GM19023 (cell line): ENCODE data around the gene MYLK.

Experiments used
- ATAC-seq: cut with Tn5 transposase; IDR thresholded peaks from one replicate; pipeline ENCODE4 v1.9.1; 2021; ENCODE audit warnings: mild to moderate bottlenecking, moderate library complexity; ENCODE audit not compliant: unreplicated experiment

Gene MYLK

DNA sequence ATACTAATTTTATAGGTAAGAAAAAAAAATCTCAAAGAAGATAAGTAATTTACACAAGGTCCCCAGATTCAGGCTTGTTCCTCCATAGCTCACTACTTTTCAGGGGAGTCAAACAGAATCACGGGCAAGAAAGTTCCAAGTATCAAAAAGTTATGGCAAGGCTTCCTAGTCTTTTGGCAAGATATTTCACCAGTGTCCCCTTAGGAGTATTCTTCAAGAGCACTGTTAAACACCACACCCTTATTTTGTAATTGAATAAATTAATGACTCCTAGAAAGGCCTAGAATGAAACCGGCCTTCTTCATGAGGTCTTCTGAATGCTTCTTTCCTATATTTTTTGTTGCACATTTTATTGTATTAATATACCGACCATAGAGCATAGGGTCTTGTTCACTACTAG, 109.7 kb downstream of the MYLK start:
- no peak for ATAC-seq

DNA sequence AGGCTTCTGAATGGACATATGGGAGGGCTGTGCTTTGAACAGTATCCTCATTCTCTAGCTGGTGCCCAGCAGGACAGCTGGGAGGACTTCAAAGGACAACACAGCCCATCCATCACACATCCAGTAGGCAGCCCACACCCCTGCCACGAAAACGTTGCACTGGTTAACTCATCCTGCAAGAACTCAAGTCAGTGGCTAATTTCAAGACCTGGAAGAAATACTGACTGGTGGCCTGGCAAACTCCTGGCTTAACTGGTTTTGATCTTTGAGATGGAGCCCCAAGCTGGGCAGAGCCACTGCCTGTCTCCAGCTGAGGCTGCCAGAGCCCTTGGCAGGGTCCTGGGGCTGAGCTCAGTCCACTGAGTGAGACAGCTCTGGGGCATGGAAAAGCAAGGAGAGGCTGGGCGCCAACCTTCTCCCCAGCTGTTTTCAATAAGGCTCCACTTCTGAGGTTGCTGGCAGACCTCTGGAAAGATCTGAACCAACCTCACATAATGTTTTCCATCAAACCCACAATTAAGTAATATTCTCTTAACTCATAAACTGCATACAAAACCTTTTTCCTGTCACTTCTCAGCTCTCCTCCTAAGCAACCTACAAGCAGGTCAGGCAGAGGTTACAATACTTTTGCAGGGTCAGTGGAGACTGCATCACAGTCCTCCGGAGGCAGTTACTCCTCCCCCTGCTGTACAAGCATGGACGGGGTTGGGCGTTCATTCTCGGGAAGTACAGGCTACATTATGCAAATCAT, 110.3 kb downstream of the MYLK start:
- ATAC-seq: no peak

- ATAC-seq: no peak
Measured at GRCh38 chr3:123769356-123769743, 114.8 kb downstream of the MYLK start.

GRCh38 chr3:123768480-123769355, 115.4 kb downstream of the MYLK start:
- ATAC-seq: no peak

DNA sequence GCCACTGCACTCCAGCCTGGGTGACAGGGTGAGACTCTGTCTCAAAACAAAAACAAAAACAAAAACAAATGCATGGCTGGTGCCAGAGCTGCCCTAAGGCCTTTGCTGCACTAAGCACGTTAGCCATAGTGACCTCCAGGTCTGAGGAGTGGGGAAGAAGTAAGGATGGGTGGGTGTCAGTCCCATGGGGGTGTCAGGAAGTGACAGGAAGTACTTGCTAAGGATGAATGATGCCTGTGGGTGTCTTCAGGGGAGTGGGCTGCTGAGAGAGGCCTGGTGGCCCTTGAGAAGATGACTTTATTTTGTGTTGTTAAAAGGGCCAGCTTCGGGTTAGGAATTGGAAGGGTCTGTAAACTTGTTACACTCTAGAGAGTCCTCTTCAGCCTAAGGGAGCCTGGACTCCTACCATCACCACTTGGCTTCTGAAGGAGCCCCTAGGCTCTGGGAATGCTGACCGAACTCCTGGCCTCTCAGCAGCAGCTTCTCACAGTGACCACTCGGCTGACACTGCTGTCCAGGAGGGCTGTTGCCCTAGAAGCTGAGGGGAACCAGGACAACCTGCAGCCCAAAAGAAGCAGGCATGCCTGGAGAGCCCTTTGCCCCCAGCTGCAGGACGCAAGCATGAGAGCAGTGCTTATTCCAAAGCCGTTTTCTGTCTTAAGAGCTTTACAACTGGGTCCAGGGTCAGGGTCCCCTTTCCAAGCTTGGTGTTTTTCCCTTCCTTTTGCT, 116.4 kb downstream of the MYLK start:
- no peak for ATAC-seq

DNA sequence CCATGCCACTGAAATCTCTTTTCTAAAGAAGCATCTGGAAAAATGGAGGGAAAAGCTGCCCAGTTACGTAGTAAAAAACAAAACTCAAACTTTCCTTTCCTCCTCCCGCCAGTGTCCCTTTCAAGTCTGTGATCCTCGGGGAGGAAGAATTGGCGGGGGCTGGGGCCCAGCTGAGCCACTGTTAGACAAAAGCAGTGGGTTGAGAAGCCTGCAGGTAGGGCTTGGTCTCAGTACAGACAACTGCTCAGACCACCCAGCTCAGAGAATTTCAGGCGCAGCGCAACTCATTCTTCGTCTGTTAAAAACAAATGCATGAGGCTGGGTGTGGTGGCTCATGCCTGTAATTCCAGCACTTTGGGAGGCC, 117.1 kb downstream of the MYLK start:
- no peak for ATAC-seq

- no peak for ATAC-seq
Measured at GRCh38 chr3:123766193-123767008, 117.7 kb downstream of the MYLK start.

DNA sequence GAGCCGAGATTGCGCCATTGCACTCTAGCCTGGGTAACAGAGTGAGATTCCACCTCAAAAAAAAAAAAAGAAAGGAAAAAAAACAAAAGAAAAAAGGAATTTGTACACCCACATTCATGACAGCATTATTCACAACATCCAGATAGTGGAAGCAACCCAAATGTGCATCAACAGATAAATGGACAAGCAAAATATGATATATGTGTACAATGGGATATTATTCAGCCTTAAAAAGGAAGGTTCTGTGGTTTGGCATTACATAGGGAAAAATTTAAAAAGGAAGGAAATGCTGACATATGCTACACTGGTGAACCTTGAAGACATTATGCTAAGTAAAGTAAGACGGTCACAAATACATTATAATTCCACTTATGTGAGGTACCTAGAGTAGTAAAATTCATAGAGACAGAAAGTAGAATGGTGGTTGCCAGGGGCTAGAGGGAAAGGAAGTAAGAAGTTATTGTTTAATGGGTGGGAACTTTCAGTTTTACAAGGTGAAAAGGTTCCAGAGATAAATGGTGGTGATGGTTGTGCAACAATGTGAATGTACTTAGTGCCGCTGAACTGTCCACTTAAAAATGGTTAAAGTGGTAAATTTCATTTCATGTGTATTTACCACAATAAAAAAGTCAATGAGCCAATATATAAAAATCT, 118.5 kb downstream of the MYLK start:
- no peak for ATAC-seq

GRCh38 chr3:123764647-123765046, 119.5 kb downstream of the MYLK start:
- ATAC-seq: no peak

DNA sequence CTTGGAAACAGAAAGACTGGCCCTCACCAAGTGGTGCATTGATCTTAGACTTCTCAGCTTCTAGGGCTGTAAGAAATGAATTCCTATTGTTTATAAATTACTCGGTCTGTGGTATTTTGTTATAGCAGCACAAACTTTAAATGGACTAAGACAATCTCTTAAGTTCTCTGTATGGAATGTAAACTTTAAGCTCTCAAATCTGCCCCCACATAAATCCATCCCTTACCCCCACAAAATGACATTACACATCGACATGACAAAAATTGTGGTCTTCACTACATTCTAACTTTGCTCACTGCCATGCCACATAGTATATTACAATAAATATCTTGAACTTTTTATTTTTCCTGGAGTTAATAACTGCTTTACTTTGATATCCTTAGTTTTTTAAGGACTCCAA, 121.3 kb downstream of the MYLK start:
- no peak for ATAC-seq

DNA sequence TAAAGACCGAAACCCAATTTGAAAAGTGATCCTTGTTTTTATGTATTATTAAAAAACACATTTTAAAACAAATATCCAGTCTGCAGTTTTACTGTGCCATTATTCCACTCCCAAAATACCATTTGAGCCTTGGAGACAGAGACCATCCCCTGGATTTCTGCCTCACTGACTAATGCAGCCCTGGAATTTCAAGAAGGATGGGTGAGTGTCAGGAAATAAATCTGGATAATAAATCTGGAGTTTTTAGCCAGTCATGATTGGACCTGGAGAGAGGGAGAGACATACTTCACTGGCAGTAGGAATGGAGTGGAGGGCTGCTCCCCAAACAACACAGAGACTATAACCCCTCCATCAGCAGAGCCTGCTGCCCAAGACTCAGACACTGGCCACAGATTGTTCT, 123.3 kb downstream of the MYLK start:
- ATAC-seq: no peak

DNA sequence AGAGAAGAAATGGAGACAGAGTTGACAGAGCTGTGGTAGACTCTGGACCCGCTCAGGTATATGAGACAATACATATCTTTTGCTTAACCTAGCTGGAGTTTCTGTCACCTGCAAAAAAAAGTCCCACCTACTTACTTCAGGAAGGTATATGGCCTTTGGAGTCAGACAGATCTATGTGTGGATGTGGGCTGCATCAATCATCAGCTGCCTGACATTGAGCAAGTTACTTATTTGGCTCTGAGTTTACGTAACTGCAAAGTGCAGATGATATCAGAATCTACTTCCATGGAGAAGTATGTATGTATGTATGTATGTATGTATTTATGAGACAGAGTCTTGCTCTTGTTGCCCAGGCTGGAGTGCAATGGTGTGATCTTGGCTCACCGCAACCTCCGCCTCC, 124.3 kb downstream of the MYLK start:
- no peak for ATAC-seq

DNA sequence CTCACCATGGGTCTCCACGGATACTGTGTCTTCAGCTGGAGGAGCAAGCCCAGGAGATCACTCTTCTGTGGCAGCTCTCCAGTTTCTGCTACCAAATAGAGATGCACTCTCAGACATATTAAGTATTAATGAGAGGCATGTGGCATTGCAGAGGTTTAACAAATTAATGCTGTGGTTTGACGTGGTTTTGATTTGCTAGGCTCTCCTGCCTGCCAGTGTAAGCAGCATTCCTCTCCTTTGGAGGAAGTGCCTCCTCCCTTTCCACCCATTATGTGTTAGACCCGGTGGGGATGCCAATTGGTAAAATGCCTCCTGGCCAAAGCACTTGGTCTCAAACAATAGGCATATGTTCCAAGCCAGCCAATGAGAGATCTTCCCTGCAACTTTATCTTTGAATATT, 124.8 kb downstream of the MYLK start:
- ATAC-seq: no peak

DNA sequence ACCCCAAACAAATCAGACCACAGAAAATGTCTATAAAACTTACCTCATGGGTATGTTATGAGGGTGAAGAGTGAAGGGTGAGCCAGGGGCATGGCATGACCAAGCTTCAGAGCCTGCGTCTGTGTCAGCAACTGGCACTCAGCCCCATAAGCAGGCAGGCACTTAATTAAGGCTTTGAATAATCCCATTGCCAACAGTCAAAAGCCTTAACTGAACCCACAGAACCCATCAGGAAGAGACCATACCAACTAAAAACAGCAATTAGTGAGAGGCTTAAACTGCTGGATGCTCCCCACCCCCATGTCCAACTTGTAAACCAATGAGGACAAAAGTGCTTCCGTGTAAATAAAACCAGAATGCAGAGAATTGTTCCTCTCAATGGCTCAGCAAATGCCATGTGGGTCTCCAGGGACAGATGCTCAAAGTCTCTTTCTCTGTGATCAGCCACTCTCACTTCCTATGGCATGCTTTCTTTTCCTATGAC, 126.0 kb downstream of the MYLK start:
- no peak for ATAC-seq

DNA sequence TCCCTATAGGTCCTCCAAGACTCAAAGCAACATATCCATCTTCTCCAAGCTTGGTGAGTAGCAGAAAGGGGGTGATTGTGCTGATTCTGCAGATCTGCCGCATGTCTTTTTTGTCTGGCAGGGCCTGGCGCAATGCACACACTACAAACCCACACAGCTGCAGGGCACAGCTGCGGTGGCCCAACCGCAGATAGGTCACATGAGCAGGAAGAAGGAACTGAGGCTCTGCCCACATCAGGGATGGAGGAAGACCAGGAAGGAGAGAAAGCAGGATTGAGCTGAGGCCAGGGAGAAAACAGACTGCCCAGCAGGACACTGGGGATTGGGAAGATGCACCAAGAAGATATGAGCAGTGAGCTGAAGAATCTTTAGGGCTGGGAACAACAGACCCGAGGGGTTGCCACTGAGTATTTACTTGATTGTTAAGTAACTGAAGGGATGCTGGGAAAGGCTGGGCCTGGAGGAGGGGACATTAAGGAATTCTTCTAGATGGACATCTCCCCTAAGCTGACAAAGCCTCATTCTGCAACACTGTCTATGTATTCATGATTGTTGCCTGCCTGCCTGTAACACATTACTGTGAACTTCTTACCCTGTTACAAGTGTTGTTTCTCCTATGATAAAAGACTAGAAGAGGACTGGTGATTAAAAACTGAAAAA, 126.7 kb downstream of the MYLK start:
- no peak for ATAC-seq

DNA sequence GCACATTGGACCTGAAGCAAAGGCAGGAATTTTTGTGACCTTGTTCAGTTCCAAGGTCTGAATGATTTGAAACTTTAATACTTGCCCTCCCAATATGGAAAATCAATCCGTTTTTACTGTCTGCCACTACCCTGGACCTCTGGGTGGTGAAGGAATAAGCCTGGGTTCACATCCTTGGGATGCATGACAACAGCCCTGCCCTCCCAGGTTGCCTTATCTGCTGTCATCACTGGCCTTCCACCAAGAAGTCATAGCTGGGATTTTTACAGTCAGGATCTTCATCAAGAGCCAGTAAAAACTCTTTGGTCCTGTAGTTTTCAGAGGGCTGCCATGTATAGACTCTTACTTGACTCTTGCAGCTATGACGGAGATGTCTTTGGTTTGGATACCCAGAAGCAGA, 128.6 kb downstream of the MYLK start:
- no peak for ATAC-seq

DNA sequence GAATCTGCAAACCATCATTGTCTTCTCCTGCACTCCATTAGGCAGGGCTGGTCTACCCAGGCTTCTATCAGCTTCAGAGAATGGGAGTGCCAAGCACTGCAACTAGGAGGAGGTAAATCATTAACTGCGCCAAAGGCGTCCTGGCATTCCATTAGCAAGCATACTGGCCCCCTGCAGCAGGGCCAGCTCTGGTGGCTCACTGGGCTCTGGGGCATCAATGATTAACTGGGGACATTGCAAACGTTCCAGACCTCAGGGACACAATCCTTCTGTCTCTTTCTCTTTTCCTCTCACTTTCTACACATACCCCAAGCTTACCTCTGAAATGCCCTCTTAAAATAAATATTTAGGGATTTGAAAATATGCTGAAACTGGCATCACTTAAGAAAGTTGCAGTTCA, 129.0 kb downstream of the MYLK start:
- ATAC-seq: no peak

GRCh38 chr3:123753286-123753685, 130.8 kb downstream of the MYLK start:
- ATAC-seq: no peak

DNA sequence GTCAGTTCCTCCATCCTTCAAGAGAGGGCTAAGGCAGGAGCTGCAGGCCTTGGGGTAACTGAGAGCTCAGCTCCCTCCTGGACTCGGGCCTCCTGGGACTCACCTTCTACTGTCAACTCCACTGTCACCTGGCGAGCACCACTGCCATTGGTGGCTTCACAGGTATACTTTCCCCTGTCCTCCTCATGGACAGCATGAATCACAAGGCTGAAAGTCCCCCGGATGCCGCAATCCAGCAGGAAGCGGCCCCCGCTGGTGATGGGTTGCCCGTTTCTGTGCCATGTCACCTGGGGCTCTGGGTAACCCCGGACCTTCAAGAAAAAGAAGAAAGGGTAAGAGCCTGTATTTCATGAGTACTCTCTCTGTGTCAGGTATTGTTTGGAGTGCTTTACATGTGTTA, 131.9 kb downstream of the MYLK start:
- ATAC-seq: no peak

DNA sequence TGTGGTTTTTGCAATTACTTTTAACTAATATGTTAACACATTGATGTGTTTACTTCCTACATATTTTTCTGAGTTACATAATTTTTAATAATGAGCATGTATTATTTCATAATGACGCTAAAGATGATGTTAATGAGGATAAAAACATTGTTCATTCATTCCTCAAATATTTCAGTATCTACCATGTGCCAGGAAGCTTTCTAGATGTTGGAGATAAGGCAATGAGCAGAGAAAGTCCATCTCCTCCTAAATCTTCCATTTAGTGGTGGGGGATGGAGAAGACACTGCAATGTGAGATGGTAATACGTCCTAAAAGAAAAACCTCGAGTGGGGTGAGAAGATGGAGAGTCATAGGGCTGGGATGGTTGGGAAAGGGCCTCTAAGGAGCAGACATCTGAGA, 132.7 kb downstream of the MYLK start:
- ATAC-seq: no peak
